Upper lobe of right lung (tissue), 1 donor: Measurements from ENCODE around the gene CDH13. TPM values are rescaled to one million over a fixed set of nuclear protein-coding genes. Genes with fewer than 3 reads are reported as not detected.

Experiments used
- ATAC-seq: fragments of 200-7000 bp; cut with Tn5 transposase; one replicate; pipeline ENCODE4 v1.9.1; 2020; ENCODE audit warnings: mild to moderate bottlenecking, moderate library complexity
- DNase-seq: peaks from one replicate; pipeline ENCODE4 v3.0.0-alpha.2; 2020
- H3K27ac ChIP-seq: fragments of 200-600 bp; one replicate; pipeline ENCODE4 v1.8.0; 2022
- H3K27me3 ChIP-seq: fragments of 200-600 bp; one replicate; pipeline ENCODE4 v1.8.0; 2022; ENCODE audit warnings: mild to moderate bottlenecking
- H3K36me3 ChIP-seq: fragments of 200-600 bp; one replicate; pipeline ENCODE4 v1.8.0; 2022
- H3K4me1 ChIP-seq: fragments of 200-600 bp; one replicate; pipeline ENCODE4 v1.8.0; 2022
- H3K4me3 ChIP-seq: fragments of 200-600 bp; one replicate; pipeline ENCODE4 v1.8.0; 2022; ENCODE audit warnings: mild to moderate bottlenecking
- H3K9me3 ChIP-seq: fragments of 200-600 bp; one replicate; pipeline ENCODE4 v1.8.0; 2022
- intact Hi-C: fragments of 100-400 bp; cut with DNase I; formaldehyde crosslinking; loops from one replicate; pipeline ENCODE4 v1.11.0; 2022
- total RNA-seq: library from RNA; stranded (reverse); fragmentation: NEBNext Ultra II Directional; extraction: Animal tissue kit (Norgen Biotek cat#: 25700); gene quantifications from one replicate; pipeline ENCODE4 v1.2.1, GENCODE V29; 2021
- TF ChIP-seq, protein P1 (sequence below): fragments of 200-600 bp; IDR thresholded peaks from one replicate; pipeline ENCODE4 v1.8.0; 2022; ENCODE audit warnings: antibody characterized with exemption
- donor health status: DM: no; HTN: yes; CAD: no; lungs with severe emphysema.

Gene CDH13
- total RNA-seq, 1 donor from 2014 or later: 27.2 TPM

DNA sequence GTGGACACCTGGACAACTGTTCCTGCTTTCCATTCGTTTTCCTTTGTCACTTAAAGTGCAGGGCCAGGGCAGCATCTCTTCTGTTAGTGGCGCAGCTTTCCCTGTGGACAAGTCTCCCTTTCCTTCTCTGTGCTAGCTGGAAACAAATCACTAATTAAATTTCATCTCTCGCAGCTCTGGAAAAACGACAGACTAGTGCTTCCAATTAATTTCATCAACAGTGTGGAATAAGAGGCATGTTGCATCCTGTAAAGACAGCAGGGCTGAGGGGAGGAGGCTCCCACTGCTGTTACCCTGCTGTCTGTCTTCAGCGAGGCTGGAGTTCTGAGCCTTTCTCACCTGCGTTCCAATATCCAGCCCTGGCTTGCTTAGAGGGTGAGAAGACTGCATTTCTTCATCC, 828.9 kb downstream of the CDH13 start:
- intact Hi-C loops: no loop called here
- DNase-seq: no peak
- TF ChIP-seq, protein P1, sequence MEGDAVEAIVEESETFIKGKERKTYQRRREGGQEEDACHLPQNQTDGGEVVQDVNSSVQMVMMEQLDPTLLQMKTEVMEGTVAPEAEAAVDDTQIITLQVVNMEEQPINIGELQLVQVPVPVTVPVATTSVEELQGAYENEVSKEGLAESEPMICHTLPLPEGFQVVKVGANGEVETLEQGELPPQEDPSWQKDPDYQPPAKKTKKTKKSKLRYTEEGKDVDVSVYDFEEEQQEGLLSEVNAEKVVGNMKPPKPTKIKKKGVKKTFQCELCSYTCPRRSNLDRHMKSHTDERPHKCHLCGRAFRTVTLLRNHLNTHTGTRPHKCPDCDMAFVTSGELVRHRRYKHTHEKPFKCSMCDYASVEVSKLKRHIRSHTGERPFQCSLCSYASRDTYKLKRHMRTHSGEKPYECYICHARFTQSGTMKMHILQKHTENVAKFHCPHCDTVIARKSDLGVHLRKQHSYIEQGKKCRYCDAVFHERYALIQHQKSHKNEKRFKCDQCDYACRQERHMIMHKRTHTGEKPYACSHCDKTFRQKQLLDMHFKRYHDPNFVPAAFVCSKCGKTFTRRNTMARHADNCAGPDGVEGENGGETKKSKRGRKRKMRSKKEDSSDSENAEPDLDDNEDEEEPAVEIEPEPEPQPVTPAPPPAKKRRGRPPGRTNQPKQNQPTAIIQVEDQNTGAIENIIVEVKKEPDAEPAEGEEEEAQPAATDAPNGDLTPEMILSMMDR: no peak
- Histone ChIP-seq H3K27ac (no peak overlapping the region), H3K9me3 (no peaks in the 10 kb centered on the region), H3K4me3 (no peak overlapping the region), H3K36me3 (no peaks in the 10 kb centered on the region), H3K27me3 (no peaks in the 10 kb centered on the region), H3K4me1 (no peaks in the 10 kb centered on the region)
- ATAC-seq: no peak

DNA sequence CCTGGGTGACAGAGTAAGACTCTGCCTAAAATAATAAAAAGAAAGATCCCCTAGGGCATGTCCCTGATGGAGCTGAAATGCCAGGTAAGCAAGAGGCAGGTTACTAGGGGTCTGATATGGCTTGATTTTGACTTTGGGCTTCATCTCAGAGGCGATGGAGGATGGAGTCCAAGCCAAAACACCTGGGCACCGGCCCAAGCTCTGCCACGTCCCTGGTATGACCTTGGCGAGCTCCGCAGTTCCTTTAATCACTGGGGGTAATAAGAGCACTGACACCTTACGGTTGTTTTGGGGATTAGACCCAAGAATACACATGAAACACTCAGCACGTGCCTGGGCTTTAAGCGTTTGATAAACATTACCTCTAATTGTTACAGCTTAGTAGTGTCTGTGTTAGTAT, 830.2 kb downstream of the CDH13 start:
- H3K27me3 ChIP-seq: no peaks in the 10 kb centered on the region
- H3K27ac ChIP-seq: no peak overlapping the region
- DNase-seq: no peak
- no peaks in the 10 kb centered on the region for H3K9me3 ChIP-seq
- TF ChIP-seq, protein P1: no peak
- ATAC-seq: no peak
- intact Hi-C loops: no loop called here
- no peaks in the 10 kb centered on the region for H3K4me1 ChIP-seq
- H3K36me3 ChIP-seq: no peaks in the 10 kb centered on the region
- no peak overlapping the region for H3K4me3 ChIP-seq

DNA sequence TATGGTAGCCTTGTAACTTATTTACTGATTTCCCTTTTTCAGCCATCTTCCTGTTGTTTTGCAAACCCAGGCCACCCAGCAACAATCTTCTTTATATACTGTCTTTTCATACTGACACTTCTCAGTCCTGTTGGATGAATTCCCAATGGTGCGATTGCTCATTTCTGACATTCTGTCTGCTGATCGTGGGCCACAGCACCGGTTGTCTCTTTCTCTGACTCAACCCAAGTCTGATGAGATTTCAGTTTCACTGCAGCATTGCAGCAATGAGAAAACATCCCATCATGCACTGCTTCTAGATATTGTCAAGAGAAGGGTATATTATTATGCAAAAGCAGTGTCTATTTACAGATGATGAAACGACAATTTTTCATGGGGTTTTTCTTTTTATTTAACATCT, 831.8 kb downstream of the CDH13 start:
- Histone ChIP-seq H3K9me3 (no peaks in the 10 kb centered on the region), H3K4me1 (no peaks in the 10 kb centered on the region), H3K4me3 (no peak overlapping the region), H3K27me3 (no peaks in the 10 kb centered on the region), H3K36me3 (no peaks in the 10 kb centered on the region), H3K27ac (no peak overlapping the region)
- TF ChIP-seq, protein P1: no peak
- ATAC-seq (no peak), DNase-seq (no peak)
- intact Hi-C loops: no loop called here

DNA sequence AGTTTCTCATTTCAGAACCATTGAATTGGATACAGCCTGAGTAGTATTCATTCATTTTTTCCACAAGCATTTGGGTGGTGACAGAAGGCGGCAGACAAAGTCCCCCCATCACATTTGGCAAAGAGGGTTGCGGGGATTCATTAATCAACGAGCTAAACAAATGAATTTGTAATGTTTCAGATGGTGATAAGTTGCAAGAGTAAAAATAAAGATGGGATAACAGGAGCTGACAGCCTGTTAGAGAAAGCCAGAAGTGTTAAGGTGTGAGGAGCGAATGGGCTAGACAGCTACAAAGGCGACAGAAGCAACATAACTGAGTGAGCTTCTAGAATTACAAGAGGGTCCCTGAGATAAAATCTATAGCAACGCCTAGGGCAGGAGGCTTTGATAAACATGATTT, 838.2 kb downstream of the CDH13 start:
- Histone ChIP-seq H3K4me3 (no peak overlapping the region), H3K27ac (no peak overlapping the region), H3K36me3 (no peaks in the 10 kb centered on the region), H3K9me3 (no peaks in the 10 kb centered on the region), H3K4me1 (no peaks in the 10 kb centered on the region), H3K27me3 (no peaks in the 10 kb centered on the region)
- TF ChIP-seq, protein P1: no peak
- intact Hi-C loops: no loop called here
- DNase-seq (no peak), ATAC-seq (no peak)

DNA sequence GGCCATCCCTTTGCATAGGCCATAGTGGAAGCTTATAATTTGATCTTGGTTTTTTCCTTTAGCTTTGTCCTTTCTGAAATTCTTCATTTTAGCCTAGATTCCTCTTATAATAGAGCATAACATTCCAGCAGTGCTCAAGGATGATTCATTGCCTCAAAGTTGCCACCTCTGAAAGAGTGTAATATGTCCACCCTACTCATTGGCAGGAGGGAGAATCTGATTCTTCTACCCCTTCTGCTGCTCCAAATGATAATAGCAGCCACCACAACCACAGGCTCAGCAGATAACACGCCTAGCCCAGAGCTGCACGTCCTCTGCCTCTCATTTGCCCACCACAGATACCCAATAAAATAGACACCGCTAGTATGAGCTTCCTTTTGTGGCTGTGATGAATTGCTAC, 843.6 kb downstream of the CDH13 start:
- Histone ChIP-seq H3K27ac (no peak overlapping the region), H3K27me3 (no peaks in the 10 kb centered on the region), H3K36me3 (no peaks in the 10 kb centered on the region), H3K4me1 (peaks cover 10% of the 10 kb centered on the region), H3K9me3 (no peaks in the 10 kb centered on the region), H3K4me3 (no peak overlapping the region)
- DNase-seq: no peak
- TF ChIP-seq, protein P1: no peak
- intact Hi-C loops: no loop called here
- ATAC-seq: no peak

DNA sequence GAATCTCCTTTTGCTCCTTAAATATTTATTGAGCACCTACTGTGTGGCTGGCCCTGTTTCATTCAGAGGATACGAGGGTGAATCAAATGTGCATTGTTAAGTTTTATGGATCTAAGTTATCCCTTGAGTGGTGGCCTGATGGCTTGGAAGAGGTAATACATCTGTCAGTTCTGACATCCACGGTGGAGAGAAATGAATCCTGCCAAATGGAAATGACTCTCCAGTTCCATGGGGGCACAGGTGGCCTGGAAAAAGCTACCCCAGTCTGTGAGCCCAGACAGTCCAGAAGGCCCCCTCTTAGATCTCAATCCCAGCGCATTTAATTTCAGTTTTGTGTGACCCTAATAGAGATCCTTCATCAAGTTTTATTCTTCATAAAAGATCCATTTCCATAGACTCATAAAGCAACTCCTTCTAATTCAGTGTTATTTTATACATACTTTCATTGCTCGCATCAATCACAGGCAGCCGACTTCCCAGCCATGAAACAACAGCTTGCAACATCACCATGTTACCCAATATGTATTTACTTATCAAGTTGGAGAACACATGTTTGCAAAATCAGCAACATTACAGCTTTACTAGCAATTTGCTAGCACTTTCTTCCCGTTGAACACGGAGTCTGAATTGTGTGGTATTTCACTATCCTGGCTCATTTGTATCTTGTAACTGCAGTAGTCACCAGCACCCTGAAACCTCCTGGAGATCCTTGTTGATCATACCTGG, 846.2 kb downstream of the CDH13 start:
- DNase-seq (no peak), ATAC-seq (peak; percentile 55)
- intact Hi-C loops: no loop called here
- no peaks in the 10 kb centered on the region for H3K9me3 ChIP-seq
- TF ChIP-seq, protein P1: no peak
- no peaks in the 10 kb centered on the region for H3K36me3 ChIP-seq
- no peaks in the 10 kb centered on the region for H3K27me3 ChIP-seq
- H3K4me1 ChIP-seq: peaks cover 15% of the 10 kb centered on the region
- no peak overlapping the region for H3K4me3 ChIP-seq
- H3K27ac ChIP-seq: no peak overlapping the region
